DMS79 (cell line): ENCODE results near the gene ELMO1.

Experiments used
- DNase-seq: peaks from one replicate; lab custom pipeline; 2025; lab: John Stamatoyannopoulos, UW

The ELMO1 gene

GRCh38 chr7:37471619-37472018 lies 23.0 kb upstream of the ELMO1 start:
- no peak for DNase-seq

- no peak for DNase-seq
Measured at GRCh38 chr7:37467002-37467401, 18.3 kb upstream of the ELMO1 start.

DNA sequence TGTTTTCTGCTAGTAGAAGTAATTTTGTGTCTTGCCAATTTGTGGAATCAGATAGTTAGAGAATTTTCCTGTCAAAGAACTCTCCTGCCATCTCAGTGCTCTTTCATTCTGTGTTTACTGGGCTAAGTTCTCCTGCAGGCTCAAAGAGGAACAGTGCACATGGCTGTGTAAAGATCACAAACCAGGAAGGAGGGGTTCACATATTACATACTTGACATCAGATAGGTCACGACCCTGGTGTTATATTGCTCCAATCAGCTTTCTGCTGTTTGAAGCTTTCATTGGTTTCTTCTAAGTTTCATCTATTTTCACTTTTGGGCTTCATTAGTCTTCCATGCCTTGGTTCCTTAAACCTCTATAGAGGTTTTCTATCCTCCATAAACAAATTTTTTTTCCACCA lies 13.5 kb upstream of the ELMO1 start:
- no peak for DNase-seq

DNA sequence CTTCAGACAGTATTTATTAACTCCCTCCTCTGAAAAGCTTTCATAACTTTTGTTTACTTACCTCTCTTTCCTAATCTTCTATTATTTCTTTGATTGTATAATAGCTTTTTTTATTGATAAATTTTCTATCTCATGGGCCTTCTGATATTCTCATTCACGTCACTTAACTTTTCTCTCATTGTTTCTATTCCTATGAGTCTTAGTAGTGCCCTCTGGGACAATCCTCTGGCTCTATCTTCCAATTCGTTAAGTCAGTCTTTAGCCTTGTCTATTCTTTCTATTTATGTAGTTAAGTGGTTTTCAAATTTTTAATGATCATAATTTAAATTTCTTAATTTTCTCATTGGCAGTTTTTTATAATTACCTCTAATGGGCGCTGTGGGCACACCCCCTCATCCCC lies 6.4 kb upstream of the ELMO1 start:
- no peak for DNase-seq

DNA sequence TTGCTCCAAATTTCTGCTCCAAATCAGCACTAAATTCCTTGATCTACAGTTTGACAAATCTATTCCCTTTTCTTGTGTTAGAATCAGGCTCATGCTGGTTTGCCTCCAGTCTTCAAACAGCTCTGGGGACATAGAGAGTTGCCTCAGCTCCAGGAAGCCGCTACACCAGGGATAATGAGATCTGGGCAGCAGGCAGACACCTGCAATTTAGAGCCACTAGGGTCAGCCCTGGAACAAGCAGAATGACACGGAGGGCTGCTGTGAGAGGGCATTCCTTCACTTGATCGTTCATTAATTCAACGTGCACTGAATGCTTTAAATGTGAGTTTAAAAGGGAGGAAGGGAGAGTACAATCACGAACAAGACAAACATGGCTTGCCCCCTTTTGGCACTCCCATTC lies 3.7 kb upstream of the ELMO1 start:
- DNase-seq = no peak

DNA sequence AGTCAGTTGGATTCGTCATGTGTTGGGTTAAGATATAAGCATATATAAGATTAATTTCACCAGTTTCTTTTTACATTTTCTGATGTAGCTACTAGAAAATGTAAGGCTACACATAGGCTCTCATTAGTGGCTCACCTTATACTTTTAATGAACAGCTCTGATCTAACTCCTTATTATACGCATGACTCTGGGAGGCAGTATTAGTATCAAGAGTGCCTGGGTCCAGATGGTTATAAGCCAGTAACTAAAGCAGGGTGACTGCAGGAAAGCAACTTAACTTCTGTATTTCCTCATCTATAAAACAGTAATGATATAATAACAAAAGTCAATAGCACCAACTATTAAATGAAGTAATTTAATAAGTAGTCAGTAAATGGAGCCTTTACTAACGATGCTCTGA lies 1.4 kb upstream of the ELMO1 start:
- DNase-seq = no peak

DNA sequence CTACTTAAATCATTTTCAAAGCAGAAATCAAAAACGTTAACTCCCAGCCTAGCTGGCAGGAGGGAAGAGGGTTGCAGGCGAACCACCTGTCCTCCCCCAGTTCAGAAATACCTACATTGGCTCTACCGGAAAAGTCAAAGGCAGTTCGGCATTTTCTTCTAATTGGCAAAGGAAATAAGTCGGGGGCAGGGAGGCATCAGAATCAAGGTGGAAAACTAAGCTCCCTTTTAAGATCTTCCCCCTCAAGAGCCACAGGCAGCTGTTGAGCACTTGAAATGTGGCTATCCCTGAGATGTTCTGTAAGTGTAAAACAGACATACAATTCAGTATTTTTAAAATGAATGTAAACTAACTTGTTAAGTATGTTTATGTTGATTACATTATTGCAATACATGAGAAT lies 957 bp upstream of the ELMO1 start:
- no peak for DNase-seq

DNA sequence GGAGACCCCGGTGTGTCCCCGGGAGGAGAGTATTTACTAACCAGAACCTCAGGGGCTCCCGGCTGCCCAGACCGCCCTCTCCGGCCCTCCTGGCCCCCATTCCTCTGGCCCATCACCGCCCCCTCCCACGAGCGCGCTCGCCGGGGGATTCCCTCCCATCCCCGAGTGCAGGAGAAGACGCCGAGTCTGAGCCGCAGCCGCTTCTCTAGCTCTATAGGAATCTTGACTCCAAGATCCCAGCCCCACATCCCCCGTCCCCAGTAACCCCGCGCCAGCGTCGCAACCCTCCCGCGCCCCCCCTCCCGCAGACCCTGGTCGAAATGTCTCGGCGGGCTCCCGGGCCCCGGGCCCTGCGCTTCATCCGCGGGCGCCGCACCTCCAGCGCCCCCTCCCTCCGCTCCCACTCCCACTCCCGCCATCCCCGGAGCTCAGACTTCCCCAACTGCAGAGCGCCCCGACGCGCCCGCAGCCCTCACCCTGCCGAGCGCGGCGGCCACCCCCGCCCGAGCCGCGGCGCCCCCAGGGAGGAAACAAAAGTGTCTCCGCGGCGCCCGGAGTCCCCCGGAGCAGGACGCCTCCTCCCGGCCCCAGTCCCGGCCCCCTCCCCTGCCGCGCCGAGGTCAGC lies 541 bp downstream of the ELMO1 start:
- no peak for DNase-seq

DNA sequence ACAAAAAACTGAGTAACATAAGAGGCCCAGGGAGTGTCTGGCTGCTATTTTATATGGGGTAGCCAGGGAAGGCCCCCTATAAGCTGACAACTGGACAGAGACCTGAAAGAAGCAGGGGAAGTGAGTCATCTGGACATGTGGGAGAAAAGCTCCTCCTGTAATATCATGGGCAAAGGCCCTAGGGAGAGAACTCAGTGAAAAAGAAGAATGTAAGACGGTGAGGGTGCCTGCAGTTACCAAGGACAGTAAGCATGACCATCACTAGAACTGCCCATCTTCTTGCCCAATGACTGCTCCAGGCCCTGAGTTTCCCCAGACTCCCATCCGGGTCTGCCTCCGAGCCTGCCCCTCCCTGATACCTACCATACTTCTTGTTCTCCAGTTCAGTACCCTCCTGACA lies 2.3 kb downstream of the ELMO1 start:
- DNase-seq = no peak

DNA sequence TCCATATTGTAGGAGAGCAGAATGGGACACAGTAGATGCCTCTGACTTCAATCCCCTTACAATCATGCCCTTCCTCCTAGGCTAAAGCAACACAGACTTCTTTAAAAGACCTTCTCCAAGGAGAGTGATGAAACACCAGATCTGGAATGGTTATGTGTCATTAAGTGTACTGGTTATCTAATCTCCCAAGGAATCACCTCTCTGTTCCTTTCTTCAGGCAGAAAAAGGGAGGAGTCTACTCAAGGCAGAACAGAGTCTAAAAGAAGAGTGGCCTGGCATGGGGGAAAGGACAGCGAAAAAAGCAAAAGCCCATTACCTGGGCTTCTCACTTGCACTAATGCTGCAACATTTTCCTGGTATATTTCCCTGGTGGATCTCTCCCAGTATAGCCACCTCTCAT lies 2.9 kb downstream of the ELMO1 start:
- no peak for DNase-seq

DNA sequence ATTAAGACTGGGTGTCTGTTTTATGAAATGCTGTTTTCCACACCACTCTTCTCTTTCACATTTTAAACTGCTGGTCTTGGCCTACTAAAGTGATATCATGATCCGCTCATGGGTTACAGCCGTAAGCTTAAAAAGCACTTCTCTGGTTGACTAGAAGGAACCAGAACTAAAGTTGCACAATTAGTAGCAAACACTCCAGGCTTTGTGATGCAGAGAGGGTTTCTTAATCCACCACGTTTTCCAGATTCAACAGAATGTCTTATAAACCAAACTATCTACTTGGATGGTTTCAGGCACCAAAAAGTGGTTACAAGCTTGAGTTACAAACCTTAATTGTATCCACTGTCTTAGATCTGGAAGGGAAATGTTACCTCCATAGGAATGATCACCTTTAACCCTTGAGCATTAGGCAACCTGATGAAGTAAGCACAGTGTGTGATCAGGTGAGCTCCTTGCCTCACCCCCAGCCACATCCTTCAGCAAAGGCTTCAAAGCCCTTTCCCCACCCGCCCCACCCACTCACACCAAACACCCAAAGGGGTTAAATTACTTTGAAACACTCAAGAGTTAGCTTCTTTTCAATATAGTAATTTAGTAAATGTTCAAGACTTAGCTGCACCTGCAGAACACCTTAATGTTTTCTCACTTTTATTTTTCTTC lies 3.5 kb downstream of the ELMO1 start:
- no peak for DNase-seq

- DNase-seq = no peak
Measured at GRCh38 chr7:37443627-37444026, 5.0 kb downstream of the ELMO1 start.

DNA sequence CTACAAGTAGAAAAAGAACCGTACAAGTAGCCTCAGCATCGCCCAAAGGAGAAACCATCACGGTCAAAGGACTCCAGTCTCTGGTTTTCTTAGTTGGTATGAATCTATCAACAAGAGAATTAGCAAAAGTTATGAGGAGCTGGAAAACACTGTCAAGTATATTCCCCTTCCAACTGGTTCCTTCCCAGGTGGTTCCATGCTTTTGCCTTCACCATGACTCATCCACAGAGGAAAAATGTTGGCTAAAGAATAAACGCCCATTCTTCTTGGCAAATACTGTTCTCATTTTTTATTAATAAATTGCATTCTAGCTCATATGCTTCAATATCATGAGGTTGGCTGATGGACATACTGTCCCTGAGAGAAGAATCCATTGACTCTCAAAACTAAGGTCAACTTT lies 6.4 kb downstream of the ELMO1 start:
- DNase-seq = no peak

- no peak for DNase-seq
Measured at GRCh38 chr7:37441816-37442215, 6.8 kb downstream of the ELMO1 start.

GRCh38 chr7:37441386-37441760 lies 7.3 kb downstream of the ELMO1 start:
- DNase-seq = no peak

GRCh38 chr7:37440738-37441385 lies 7.8 kb downstream of the ELMO1 start:
- no peak for DNase-seq

DNA sequence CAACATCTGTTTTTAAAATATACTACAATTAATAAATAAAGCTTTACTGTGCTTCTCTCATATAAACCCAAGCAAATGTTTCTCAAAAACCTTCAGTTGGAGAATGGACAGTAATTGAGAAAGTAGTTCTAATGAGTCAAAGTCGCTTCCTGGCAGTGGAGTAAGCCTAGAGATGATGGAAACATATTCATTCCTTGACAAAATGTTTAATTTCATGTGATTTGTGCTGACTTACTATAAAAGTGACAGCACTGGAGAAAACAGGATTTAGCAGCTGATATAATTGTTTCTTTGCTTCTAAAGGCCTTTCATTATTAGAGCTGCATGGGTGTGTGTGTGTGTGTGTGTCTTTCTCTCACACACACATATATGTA lies 9.0 kb downstream of the ELMO1 start:
- no peak for DNase-seq

DNA sequence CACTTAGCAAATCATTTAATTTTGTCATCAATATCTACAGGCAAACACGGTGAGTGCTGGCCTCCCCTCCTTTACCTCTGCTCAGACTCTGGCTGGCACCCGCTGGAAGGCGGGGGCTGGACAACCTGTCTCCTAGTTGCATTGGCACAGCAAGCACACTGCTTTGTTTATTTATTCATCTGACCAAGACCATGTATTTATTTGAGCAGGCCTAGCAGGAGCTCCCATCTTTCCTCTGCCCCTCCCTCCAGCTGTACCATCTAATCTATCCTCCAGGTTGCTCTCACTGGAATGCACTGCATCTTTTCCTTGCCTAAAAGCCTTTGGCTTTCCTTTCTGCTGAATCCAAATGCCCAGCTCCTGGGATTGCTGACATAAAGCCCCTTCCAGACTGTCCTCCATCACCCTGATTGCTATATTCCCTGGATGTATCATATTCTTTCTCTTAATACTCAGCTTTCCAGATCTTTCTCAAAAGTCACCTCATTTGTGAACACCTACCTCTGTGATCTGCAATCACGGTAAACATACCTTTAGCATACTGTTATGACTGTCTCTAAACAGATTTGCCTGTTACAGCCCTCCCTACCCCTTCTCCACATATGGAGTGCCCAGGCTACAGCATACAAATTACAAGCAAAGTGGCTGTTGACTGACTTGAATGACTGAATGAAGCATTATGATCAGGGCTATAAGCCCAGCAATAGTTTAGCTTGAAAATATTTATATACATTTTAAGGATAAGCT lies 9.6 kb downstream of the ELMO1 start:
- no peak for DNase-seq

DNA sequence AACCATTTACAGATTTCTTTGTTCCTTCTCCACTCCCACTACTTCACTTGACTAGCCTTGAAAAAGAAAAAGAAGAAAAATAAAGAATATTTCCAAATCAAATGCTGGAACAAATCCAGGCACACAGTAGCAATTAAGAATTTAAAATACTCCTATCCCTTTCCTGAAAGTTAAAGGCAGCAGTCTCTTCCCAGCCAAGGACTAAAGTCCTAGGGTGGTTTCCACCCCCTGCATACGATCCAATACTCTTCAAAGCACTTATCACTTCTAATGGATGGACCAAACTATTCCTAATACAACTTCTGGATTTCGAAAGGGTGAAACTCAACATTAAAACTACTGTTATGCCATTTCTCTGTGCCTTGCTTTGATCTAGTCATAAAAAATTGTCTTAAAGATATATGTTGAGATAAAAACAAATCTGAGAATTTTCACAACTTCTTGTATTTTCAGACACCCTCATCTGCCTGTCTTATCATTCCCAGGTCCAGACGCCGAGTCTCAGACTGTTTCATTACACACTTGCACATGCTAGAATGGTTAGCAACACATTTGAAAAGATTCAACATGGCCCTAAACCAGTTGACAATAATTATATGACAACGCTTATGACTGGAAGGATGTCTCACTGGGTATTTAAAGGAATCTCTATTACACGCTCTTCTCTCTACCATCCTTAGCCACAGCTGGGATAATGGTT lies 13.4 kb downstream of the ELMO1 start:
- no peak for DNase-seq

GRCh38 chr7:37434529-37434928 lies 14.1 kb downstream of the ELMO1 start:
- DNase-seq = no peak

DNA sequence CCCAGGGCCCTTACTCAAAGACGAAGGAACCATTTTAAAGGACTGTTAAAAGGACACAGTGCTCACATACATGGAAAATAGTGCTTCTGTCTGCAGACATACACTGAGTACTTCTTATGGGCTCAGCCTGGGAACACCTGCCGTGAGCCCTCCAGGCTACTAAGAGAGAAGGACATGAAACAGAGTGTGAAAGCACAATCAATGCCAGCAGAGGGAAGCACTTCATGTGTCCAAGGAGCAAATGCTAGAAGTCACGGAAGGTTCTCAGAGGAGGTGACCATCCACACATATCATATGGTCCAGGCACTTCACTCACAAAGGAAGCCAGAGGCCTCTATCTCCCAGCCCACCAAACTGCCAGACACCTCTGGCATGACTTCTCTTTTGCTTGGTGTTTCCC lies 15.5 kb downstream of the ELMO1 start:
- DNase-seq = no peak

DNA sequence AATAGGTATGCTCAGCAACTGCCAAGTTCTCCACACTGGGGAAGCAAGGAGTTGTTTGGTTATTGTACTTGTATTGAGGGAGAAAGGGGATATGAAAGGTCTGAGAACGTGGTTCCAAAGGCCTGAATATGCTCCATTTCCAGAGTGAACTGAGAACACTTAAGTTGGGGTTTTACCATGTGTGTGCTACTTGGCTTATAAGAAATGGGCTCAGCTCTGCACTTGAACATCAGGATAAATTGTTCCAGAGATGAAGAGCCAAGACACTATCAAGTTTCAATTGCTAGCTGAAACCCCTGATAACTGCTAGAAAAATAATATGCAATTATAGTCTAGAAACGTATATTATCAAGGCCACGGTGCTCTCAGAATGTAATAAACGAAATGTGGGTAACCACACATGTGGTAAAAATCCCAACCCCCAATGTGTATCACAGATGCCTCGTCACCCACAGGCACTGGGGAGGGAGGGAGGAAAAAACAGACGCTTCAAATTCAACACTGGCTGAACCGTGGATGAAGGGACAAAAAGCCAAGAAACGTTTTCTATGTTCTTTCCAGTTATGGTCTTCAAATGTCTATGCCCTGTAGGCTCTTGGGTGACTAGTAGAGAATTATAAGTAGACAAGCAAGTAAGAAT lies 16.3 kb downstream of the ELMO1 start:
- DNase-seq = no peak
